Spleen (tissue), 7 donors: ENCODE data around the gene GALNT17.

ENCODE experiments used
- CTCF ChIP-seq, 11 experiments: fragments of 200-600 bp in 7 of 11; fragments of 450-650 bp in 4 of 11; sonication (generic) in 4 of 11; IDR thresholded peaks in 8 of 11; conservative IDR thresholded peaks in 3 of 11; 1 replicate in 7 of 11; 2 replicates in 4 of 11; pipeline versions ENCODE4 v1.4.0 to v1.8.0; 2016 to 2021; ENCODE audit warnings: antibody characterized with exemption in 11 of 11, inconsistent platforms in 4 of 11, mild to moderate bottlenecking in 1 of 11
- POLR2A ChIP-seq, 3 donors: fragments of 450-650 bp; IDR thresholded peaks; one replicate each; pipeline ENCODE4 v1.5.1; 2017; ENCODE audit warnings: antibody characterized with exemption in 3 of 3, mild to moderate bottlenecking in 1 of 3
- POLR2AphosphoS5 ChIP-seq, 3 donors: sonication (generic); formaldehyde crosslinking; IDR thresholded peaks; one replicate each; pipeline ENCODE4 v1.5.1; 2017; ENCODE audit warnings: antibody characterized with exemption in 3 of 3
- donor health status: DM: no; HTN: no; CAD: no; lungs with moderate emphysema.
- donor health status: DM: no; HTN: no; CAD: no.
- donor health status: DM: no; HTN: no; CAD: no.

- no peak for TF ChIP-seq CTCF (IDR thresholded peaks at IDR 0.05 in 8 of 11, conservative IDR thresholded peaks at IDR 0.05 in 3 of 11)
- TF ChIP-seq POLR2A (IDR thresholded peaks at IDR 0.05): no peak
- TF ChIP-seq POLR2AphosphoS5 (IDR thresholded peaks at IDR 0.05): no peak
These were observed 469.9 kb downstream of the GALNT17 start for GRCh38 chr7:71601851-71602250.
